Central memory CD8-positive, alpha-beta T cell (primary cell): Measurements from ENCODE around the gene AREG.

Experiments used
- ATAC-seq: fragments of 150-1000 bp; cut with Tn5 transposase; replicated peaks from 2 replicates; pipeline ENCODE4 v1.10.0; 2022; ENCODE audit warnings: mild to moderate bottlenecking, moderate FRiP score, moderate number of reproducible peaks; ENCODE audit not compliant: poor library complexity, severe bottlenecking; ENCODE audit errors: extremely low read depth
- DNase-seq, 2 donors: peaks; one replicate each; pipeline ENCODE4 v3.0.0; 2021; ENCODE audit warnings: low spot score in 2 of 2
- H3K27ac Mint-ChIP-seq: one replicate; pipeline ENCODE4 v1.8.0; 2022; ENCODE audit warnings: low read depth, mild to moderate bottlenecking, moderate library complexity, mixed read lengths
- H3K27me3 Mint-ChIP-seq: one replicate; pipeline ENCODE4 v1.8.0; 2022; ENCODE audit warnings: mixed read lengths
- H3K36me3 Mint-ChIP-seq: one replicate; pipeline ENCODE4 v1.8.0; 2022; ENCODE audit warnings: mild to moderate bottlenecking, moderate library complexity, mixed read lengths; ENCODE audit not compliant: insufficient read depth
- H3K4me1 Mint-ChIP-seq: one replicate; pipeline ENCODE4 v1.8.0; 2022; ENCODE audit warnings: mixed read lengths
- H3K4me3 Mint-ChIP-seq: one replicate; pipeline ENCODE4 v1.8.0; 2022; ENCODE audit warnings: mild to moderate bottlenecking, moderate library complexity, mixed read lengths
- H3K9me3 Mint-ChIP-seq: one replicate; pipeline ENCODE4 v1.8.0; 2022; ENCODE audit warnings: mixed read lengths

The AREG gene

DNA sequence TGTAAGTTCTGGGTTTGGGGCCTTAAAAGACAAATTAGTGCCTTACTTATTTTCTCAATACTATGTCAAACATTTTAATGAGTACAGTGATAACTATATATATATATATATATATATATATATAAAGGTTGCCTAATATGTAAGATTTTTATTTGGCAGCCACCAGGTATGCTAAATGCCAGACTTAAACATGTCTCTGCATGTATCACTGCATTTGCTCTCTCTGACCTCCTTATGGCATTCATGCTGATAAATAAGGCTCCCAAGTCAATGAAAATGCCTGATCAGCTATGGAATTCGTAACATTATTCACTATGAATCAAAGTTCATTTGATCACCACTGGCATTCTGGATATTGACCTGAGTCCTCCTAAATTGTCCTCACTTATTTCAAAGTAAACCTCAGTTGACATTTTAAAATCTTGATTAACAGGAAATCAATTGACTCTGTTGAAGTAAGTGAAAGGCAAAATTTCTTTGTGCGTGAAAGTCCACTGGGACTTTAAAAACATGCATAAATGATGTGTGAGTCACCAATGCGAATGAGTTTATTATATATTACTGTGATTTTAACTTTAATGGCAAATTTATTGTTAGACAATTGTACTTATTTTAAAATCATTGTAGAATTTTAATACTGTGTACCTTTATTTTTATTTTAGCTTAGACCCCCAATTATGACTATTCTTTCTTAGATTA is 29.2 kb upstream of the AREG start:
- DNase-seq (no peak), ATAC-seq (no peak)
- Mint-ChIP-seq H3K9me3 (no peaks in the 10 kb centered on the region), H3K36me3 (no peaks in the 10 kb centered on the region), H3K27me3 (peaks cover 33% of the 10 kb centered on the region), H3K4me1 (no peaks in the 10 kb centered on the region), H3K4me3 (no peak overlapping the region), H3K27ac (no peak overlapping the region)

GRCh38 chr4:74418063-74418670 is 26.8 kb upstream of the AREG start:
- H3K27me3 Mint-ChIP-seq: peaks cover 55% of the 10 kb centered on the region
- no peaks in the 10 kb centered on the region for H3K9me3 Mint-ChIP-seq
- H3K4me1 Mint-ChIP-seq: no peaks in the 10 kb centered on the region
- ATAC-seq: no peak
- H3K27ac Mint-ChIP-seq: no peak overlapping the region
- no peak for DNase-seq
- no peaks in the 10 kb centered on the region for H3K36me3 Mint-ChIP-seq
- no peak overlapping the region for H3K4me3 Mint-ChIP-seq

GRCh38 chr4:74420863-74421262 is 24.1 kb upstream of the AREG start:
- Mint-ChIP-seq H3K27me3 (peaks cover 44% of the 10 kb centered on the region), H3K9me3 (no peaks in the 10 kb centered on the region), H3K4me3 (no peak overlapping the region), H3K4me1 (no peaks in the 10 kb centered on the region), H3K36me3 (no peaks in the 10 kb centered on the region), H3K27ac (no peak overlapping the region)
- ATAC-seq (no peak), DNase-seq (no peak)

- H3K4me1 Mint-ChIP-seq: no peaks in the 10 kb centered on the region
- H3K27ac Mint-ChIP-seq: no peak overlapping the region
- no peaks in the 10 kb centered on the region for H3K9me3 Mint-ChIP-seq
- no peak overlapping the region for H3K4me3 Mint-ChIP-seq
- DNase-seq (no peak), ATAC-seq (no peak)
- H3K27me3 Mint-ChIP-seq: peaks cover 39% of the 10 kb centered on the region
- H3K36me3 Mint-ChIP-seq: no peaks in the 10 kb centered on the region
Measured at GRCh38 chr4:74423104-74423503, 21.8 kb upstream of the AREG start.

- no peak for ATAC-seq
- Mint-ChIP-seq H3K27ac (no peak overlapping the region), H3K36me3 (no peaks in the 10 kb centered on the region), H3K27me3 (peaks cover 29% of the 10 kb centered on the region), H3K4me3 (no peak overlapping the region), H3K4me1 (no peaks in the 10 kb centered on the region), H3K9me3 (no peaks in the 10 kb centered on the region)
- DNase-seq: no peak
Measured at GRCh38 chr4:74424111-74424510, 20.8 kb upstream of the AREG start.

- no peak for DNase-seq
- Mint-ChIP-seq H3K9me3 (no peaks in the 10 kb centered on the region), H3K27ac (no peak overlapping the region), H3K4me3 (no peak overlapping the region), H3K4me1 (no peaks in the 10 kb centered on the region), H3K36me3 (no peaks in the 10 kb centered on the region), H3K27me3 (peaks cover 24% of the 10 kb centered on the region)
- no peak for ATAC-seq
Measured at GRCh38 chr4:74426101-74426500, 18.8 kb upstream of the AREG start.

DNA sequence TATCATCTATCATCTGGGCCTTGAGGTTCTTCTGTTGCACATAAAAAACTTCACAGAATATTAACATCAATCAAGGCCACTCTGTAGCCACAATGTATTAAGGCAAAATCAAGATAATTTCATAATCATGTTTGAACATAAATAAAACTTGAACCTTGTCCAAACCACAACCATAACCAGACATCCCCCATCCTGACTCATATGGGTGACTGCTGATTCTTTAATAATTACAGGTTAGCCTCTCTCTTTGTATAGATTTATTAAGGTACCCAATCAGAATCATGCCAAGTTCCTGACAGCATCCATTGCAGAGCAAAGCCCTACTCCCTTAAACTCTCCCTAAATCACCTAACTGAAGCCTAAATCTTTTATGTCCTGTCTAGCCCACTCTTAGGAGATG is 16.7 kb upstream of the AREG start:
- DNase-seq (no peak), ATAC-seq (no peak)
- H3K4me3 Mint-ChIP-seq: no peak overlapping the region
- H3K4me1 Mint-ChIP-seq: no peaks in the 10 kb centered on the region
- no peaks in the 10 kb centered on the region for H3K9me3 Mint-ChIP-seq
- no peaks in the 10 kb centered on the region for H3K36me3 Mint-ChIP-seq
- H3K27ac Mint-ChIP-seq: no peak overlapping the region
- peaks cover 2% of the 10 kb centered on the region for H3K27me3 Mint-ChIP-seq

DNA sequence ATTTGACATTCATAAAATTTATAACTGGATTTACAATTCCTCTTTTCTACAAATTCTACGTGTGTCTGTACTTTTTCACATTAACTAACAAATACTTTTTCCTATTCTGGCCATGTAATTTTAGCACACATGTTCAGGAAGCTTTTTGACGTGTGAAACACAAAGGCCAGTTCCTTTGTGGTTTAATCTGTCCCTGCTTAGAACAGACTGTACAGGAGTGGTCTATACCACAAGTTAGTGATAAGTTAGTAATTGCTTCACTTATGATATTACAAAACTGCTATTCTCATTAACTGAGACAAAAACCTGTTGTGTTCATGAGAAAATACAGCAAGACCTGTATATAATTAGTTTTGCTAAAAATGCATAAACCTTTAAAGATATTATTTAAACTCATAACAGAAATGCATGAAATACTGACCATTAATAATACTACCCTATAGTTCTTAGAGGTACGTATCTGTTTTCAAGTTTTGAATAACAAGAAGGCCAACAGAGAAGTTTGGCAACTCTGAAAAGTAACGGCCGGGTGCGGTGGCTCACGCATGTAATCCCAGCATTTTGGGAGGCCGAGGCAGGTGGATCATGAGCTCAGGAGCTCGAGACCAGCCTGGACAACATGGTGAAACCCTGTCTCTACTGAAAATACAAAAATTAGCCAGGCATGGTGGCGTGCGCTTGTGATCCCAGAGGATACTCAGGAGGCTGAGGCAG is 13.7 kb upstream of the AREG start:
- Mint-ChIP-seq H3K4me1 (no peaks in the 10 kb centered on the region), H3K36me3 (no peaks in the 10 kb centered on the region), H3K4me3 (no peak overlapping the region), H3K9me3 (no peaks in the 10 kb centered on the region), H3K27me3 (no peaks in the 10 kb centered on the region), H3K27ac (no peak overlapping the region)
- ATAC-seq: no peak
- no peak for DNase-seq

- Mint-ChIP-seq H3K4me3 (no peak overlapping the region), H3K27ac (no peak overlapping the region), H3K36me3 (no peaks in the 10 kb centered on the region), H3K9me3 (no peaks in the 10 kb centered on the region), H3K27me3 (no peaks in the 10 kb centered on the region), H3K4me1 (no peaks in the 10 kb centered on the region)
- ATAC-seq: no peak
- no peak for DNase-seq
Measured at GRCh38 chr4:74433043-74433442, 11.9 kb upstream of the AREG start.

DNA sequence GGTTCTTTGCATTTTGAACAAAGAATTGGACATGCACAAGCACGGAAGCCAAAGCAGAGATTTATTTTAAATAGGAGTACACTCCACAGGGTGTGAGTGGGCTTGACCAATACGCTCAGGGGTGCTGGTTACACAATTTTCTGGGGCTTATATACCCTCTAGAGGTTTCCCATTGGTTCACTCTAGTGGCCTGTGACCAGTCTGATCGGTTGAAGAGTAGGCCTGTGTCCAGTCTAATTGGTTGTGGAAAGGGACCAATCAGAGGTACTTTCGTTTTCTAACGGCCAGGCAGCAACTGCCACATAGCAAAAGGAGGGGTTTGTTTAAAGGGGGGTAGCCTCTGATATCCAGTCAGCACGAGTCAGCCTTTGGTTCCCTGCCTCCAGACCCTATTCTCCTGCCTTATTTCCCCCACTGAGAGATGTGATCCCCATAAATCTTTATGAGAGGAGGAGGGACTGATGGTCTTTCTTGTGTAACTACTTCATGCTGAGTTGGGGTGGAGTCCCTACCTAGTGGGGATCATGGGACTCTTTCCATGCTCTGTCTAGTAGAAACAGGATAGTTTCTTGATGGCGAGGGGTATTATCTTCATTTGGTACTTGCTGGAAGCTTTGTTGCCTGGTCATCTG is 11.3 kb upstream of the AREG start:
- no peaks in the 10 kb centered on the region for H3K36me3 Mint-ChIP-seq
- H3K9me3 Mint-ChIP-seq: no peaks in the 10 kb centered on the region
- H3K4me3 Mint-ChIP-seq: no peak overlapping the region
- H3K27me3 Mint-ChIP-seq: no peaks in the 10 kb centered on the region
- H3K4me1 Mint-ChIP-seq: no peaks in the 10 kb centered on the region
- DNase-seq: no peak
- no peak for ATAC-seq
- H3K27ac Mint-ChIP-seq: no peak overlapping the region

DNA sequence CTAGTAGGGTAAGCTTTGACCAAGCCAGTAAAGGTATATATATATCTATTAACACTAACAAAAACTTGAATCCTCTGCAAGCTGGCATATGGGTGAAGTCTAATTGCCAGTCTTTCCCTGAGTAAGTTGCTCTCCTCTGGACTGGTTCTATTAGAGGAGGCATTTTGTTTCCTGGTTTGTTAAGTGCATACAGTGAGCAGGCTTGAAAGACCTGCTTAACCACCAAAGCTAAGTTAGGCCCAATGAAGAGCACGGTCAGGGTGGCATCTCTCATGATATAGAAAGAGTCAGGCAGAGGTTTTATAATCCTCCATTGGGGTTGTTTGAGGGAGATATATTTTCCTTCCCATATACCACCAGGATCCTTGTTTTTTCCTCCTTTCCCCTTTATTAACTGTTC is 9.6 kb upstream of the AREG start:
- no peak for DNase-seq
- H3K9me3 Mint-ChIP-seq: no peaks in the 10 kb centered on the region
- no peaks in the 10 kb centered on the region for H3K27me3 Mint-ChIP-seq
- no peaks in the 10 kb centered on the region for H3K4me1 Mint-ChIP-seq
- ATAC-seq: no peak
- no peak overlapping the region for H3K4me3 Mint-ChIP-seq
- no peak overlapping the region for H3K27ac Mint-ChIP-seq
- H3K36me3 Mint-ChIP-seq: no peaks in the 10 kb centered on the region

DNA sequence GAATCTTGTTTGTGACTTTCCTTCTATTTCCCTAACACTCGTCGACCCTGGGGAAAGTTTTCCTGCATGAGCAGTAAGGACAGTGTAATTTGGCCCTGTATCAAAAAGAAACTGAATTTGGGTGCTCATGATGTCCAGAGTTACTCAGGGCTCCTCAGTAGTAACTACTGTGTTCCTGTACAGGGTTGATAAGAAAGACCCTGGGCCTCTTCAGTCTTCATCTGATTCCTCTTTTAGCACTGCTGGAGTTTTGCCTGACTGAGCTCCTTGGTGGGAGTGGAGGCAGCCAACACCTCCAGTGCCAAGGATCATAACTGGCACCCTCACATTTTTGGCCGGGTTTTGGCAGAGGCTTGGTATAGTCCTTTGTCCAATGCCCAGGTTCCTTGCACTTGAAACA is 7.1 kb upstream of the AREG start:
- H3K9me3 Mint-ChIP-seq: no peaks in the 10 kb centered on the region
- no peak overlapping the region for H3K4me3 Mint-ChIP-seq
- no peak overlapping the region for H3K27ac Mint-ChIP-seq
- no peaks in the 10 kb centered on the region for H3K27me3 Mint-ChIP-seq
- DNase-seq: no peak
- no peaks in the 10 kb centered on the region for H3K36me3 Mint-ChIP-seq
- H3K4me1 Mint-ChIP-seq: no peaks in the 10 kb centered on the region
- no peak for ATAC-seq

- ATAC-seq: no peak
- no peak overlapping the region for H3K27ac Mint-ChIP-seq
Measured at GRCh38 chr4:74438661-74439060, 6.3 kb upstream of the AREG start.

More at GRCh38 chr4:74438661-74439060, 6.3 kb upstream of the AREG start:
- Mint-ChIP-seq H3K4me1 (no peaks in the 10 kb centered on the region), H3K36me3 (no peaks in the 10 kb centered on the region), H3K27me3 (no peaks in the 10 kb centered on the region), H3K4me3 (no peak overlapping the region), H3K9me3 (no peaks in the 10 kb centered on the region)
- DNase-seq: no peak
